Pulmonary artery endothelial cell (primary cell): ENCODE measurements around the gene OR13C4. TPM values are rescaled to one million over a fixed set of nuclear protein-coding genes. Genes with fewer than 3 reads are reported as not detected.
"Not testable (repeated sequence)": the region's sequence is repeated elsewhere in the genome, so short reads cannot be mapped to it uniquely, and the experiment has no call there.

ENCODE experiments used
- DNase-seq: peaks from one replicate; pipeline ENCODE4 v3.0.0-alpha.2; 2011; ENCODE audit warnings: low read depth, low spot score
- total RNA-seq: library from RNA; depleted of rRNA; stranded (reverse); fragments of >200 nt; gene quantifications from 2 replicates; pipeline ENCODE4 v1.2.3, GENCODE V29; 2014

Gene OR13C4
- total RNA-seq: not detected in 2 replicates

DNA sequence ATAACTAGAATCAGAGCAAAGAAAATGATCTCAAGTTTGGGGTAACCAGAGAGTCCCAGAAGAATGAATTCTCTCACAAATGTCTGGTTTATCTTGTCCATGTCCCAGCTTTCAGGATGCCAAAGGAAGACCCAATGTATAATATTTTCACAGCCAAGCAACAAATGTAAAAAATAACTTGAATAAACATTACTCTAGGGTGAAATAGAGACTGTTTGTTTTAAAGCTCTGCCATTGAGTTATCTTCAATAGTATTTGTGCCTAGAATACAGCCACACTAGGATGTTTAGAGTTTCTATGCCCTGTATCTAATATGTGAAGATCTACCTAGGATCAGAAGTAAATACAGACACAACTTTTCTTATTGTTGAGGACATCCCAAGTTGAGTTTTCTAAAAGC, at the start of gene OR13C4:
TSS of gene OR13C4 (minus strand) at position 101 of the 400 bp plus-strand sequence. CDS start at position 101, 0 bp downstream.
- DNase-seq: no peak

DNA sequence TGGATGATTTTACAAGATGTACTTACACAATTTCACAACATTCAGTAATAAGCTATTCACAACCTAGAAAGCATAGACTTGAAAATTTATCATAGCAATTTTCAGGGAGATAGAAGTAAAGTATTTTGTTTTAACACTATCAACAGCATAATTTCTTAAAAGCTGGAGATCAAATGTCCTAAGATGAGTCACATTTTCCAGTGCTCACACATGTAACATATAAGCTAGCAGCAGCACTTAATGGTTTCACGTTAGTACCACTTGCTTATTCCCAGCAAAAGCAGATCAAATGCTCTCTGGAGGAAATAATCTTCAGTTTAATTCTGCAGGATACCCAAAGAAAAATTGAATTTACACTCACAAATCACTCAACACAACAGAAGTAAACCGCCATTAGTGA, 48.4 kb upstream of the OR13C4 start:
- DNase-seq: no peak

DNA sequence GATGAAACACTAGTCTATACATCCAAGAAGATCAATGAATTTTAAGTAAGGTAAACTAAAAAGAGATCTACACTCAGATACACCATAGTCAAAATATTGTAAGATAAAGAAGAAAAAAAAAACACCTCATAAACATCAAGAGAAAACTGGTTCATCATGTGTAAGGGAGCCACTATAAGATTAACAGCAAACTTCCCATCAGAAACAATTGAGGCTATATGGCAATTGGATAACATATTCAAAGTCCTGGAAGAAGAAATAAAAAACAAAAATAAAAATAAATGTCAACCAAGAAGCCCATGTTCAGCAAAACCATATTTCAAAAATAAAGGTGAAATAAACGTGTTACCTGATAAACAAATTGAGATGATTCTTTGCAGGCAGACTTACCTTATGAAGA, 45.6 kb upstream of the OR13C4 start:
- DNase-seq: no peak

DNA sequence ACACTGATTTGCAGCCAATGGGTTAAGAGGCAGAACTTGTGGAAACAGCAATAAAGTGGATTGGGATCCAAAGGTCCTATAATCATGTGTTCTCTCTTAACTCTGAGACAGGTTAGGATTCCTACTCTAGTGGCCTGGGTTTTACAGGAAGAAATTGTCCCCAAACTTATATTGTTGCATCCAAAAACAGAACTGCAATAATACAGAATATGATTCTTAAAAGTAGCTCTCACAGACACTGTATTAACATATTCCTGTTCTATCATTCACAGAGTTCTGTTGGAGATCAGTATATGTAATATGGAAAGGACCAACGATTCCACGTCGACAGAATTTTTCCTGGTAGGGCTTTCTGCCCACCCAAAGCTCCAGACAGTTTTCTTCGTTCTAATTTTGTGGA, 41.9 kb upstream of the OR13C4 start, which contains the start of gene OR13C8:
TSS of gene OR13C8 (plus strand) at position 301 of the 400 bp plus-strand sequence. CDS start at position 301, 0 bp downstream.
- DNase-seq: no peak

DNA sequence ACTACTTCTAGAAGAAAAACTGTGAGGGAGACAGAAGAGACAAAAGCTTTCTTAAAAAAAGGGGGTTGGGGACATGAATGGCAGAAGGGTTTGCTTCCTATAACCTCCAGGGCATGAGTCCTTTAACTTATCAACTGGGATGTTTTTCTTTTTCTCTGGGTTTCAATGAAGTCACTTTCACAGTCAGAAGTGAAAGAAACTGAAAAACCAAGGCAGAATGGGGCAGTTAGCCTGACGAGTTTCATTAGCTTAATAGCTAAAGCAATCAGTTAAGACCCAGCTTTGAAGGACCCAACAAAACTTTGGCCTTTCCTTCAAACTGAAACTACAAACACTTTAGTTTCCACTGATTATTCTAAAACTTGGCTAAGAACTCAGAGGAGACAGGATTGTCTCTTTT, 37.3 kb upstream of the OR13C4 start:
- no peak for DNase-seq

DNA sequence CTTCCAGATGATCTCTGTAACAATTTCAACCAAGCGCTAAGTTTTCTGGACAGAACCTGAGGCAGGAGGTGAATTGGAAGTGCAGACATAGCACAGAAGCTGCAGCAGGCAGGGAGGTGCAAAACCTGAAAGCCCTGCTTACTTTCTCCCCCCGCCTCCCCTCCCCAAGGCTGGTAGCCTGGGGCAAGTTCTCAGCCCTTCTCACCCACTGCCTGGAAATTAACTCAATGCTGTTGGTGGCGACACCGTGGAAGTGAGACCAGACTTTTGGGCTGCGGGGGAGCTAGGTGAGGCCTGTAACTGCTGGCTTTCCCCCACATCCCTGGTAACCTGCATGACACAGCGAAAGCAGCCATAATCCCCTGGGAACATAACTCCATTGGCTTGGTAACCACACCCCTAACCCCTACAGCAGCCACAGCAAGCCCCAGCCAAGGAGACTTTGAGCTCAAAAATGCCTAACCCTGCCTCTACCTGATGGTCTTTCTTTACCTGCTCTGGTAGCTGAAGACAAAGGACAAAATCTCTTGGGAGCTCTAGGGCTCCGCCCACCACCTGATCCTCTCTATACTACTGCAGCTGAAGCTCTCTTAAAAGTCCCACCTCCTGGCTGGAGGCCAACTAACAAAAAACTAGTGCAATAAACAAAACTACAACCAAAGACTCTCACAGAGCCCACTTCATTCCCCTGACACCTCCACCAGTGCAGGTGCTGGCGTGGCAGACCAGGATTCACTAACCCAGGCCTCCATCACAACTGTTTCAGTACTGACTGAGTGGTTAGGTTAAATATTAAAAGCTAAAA, 30.0 kb upstream of the OR13C4 start:
- no peak for DNase-seq

DNA sequence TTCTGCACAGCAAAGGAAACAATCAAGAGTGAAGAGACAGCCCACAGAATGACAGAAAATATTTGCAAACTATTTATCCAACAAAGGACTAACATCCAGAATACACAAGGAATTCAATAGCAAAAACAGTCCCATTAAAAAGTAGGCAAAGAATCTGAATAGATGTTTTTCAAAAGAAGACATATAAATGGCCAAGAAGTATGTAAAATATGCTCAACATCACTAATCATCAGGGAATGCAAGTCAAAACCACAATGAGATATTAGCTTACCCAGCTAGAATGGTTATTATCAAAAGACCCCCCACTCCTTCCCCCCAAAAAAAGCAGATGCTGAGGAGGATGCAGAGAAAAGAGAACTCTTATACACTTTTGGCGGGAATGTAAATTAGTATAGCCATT, 28.5 kb upstream of the OR13C4 start:
- DNase-seq: no peak

DNA sequence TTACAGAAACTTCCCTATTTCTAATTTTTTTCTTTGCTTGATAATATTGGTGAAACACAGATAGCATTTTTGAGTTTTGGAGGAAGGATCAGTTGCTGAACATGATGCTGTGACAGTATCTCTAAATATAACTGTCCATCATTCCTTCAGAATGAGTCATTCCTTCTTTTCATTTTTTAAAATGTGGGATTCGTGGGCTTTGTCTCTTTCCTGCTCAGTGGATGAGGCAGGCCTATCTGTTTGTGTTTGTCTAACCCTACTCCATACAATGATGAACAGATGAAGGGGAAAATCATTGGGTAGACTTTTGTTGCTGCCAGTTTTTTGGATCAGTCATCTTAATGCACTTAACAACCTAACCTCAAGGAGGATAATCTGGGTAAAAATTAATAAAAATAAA, 26.3 kb upstream of the OR13C4 start:
- no peak for DNase-seq

DNA sequence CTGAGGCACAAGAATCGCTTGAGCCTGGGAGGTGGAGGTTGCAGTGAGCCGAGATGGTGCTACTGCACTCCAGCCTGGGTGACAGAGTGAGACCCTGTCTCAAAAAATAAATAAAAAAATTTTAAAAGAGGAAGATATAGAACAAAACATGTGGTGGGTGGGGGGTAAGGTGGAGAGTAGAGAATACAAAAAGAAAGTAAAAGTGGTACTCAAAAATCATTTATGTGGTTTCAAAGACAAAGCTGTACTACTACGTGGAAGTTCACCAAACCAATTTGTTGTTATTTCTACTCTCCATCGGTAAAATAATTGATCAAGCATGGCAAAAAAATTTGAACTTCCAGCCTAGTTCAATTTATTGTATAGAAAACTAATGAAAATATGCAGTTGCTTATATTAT, 17.6 kb upstream of the OR13C4 start:
- DNase-seq: no peak

DNA sequence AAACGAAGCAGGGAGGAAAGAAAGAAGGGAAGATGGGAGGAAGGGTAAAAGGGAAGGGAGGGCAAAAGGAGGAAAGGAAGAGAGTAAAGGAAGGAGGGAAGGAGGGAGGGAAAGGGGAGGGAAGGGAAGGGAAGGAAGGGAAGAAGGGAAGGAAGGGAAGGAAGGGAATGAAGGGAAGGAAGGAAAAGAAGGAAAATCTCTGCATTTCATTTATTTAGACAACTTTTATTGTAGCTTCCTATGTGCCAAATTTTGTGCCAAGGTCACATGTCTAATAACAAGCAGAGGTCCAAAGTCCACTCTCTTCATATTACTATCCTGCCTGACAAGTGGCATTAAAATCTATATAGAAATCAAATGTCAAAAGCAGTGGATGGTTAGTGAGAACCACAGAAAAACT, 12.3 kb upstream of the OR13C4 start:
- DNase-seq: no peak

DNA sequence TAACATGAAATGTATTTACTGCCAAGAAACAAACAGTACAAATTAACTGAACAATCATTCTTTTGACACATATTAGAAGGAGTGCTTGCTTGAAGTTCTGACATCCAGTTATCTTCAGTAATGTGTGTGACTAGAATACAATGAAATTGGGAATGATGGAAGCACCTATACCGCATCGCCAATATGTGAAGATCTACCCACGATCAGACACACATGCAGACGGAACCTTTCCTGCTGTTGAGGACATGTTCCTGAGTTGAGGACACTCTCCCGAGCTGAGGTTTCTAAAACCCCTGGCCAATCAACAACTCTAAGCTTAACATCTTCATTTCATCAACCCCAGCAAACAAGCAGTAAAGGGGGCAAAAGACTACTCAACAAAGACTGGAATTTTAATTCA, 9.7 kb upstream of the OR13C4 start, which contains the start of gene OR13C3:
TSS of gene OR13C3 (minus strand) at position 101 of the 400 bp plus-strand sequence. CDS start 133 bp downstream, outside the sequence.
- DNase-seq: no peak

DNA sequence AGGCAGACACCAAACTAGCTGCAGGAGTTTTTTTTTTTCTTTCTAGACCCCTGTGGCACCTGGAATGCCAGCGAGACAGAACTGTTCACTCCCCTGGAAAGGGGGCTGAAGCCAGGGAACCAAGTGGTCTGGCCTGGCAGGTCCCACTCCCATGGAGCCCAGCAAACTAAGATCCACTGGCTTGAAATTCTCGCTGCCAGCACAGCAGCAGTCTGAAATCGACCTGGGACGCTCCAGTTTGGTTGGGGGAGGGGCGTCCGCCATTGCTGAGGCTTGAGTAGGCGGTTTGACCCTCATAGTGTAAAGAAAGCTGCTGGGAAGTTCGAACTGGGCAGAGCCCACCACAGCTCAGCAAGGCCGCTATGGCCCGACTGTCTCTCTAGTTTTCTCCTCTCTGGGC, 6.8 kb downstream of the OR13C4 start:
- not testable (repeated sequence) for DNase-seq

DNA sequence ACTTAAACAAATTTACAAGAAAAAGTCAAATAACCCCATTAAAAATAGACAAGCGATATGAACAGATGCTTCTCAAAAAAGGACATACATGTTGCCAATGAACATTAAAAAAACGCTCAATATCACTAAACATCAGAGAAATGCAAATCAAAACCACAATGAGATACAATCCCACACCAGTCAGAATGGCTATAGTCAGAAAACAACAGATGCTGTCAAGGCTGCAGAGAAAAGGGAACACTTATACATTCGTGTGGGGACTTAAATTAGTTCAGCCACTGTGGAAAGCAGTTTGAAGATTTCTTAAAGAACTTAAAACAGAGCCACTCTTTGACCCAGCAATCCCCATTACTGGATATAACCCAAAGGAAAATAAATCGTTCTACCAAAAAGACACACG, 12.1 kb downstream of the OR13C4 start:
- DNase-seq: no peak

DNA sequence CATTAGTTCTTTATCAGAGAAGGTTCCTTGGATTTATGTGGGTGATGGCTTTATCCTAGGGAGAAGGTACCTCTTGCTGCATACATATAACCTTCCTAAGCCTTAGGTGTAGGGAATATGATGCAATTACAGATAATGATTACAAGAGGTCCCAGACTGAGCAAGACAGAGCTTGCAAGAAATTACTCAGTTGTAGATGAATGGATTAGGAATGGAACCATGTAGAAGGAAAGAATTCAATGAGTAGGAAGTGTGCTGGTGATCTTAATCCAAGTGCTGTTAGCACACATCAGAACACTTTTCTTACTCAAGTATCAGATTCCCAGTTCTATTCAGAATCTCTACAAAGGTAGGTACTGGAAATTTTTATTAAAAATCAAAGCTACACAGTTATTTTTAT, 20.4 kb downstream of the OR13C4 start:
- DNase-seq: no peak

DNA sequence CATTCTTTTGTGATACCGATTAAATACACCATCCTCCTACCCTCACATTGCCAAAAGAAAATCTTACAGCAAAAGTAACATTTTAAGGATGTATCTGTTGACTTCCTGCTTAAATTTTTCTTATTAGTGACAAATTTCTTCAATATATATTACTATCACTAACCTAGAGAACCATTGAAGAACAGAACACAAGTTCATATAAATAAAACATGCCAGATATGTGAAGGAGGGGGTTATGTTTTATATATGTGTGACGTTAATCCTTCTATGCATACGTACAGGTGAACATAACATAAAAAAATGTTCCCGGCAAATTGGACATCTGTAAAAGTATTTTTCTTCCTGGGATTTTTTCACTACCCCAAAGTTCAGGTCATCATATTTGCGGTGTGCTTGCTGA, 23.0 kb downstream of the OR13C4 start, which contains the start of gene OR13F1:
TSS of gene OR13F1 (plus strand) at position 301 of the 400 bp plus-strand sequence. CDS start at position 301, 0 bp downstream.
- no peak for DNase-seq

DNA sequence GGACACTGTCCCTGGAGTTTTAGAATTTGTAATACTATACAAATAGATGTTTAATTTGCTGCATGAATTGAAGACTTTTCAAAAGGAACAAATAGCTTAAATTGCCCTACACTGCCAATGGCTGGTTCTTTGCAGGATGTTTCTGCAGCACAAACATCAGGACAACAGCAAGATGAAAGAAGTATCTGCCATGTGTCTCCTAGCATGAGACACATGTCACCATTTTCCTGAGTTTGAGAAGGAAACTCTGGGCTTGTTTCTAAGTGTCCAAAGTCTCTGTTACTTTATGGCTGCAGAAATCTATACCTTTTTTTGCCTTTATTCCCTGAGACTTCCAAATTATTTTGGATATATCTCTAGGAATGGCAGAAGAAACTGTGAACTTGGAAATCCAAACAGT, 23.6 kb downstream of the OR13C4 start:
- DNase-seq: no peak

DNA sequence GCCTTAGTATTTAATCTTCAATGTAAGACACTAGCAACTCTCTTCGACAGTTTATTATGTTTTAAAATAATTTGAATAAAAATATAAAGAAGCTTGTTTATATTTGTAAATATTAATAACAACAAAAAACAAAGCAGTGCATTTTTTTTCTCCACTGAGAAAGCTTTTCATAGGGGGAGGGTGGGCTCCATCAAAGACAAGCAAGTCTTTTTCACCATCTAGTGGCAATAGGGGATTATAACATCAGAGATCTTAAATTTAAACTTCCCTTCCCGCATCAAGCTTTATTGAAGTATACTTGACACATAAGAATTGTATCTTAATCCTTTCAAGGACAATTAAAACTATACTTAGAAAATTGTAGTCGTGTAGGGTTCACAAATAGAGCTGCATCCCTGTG, 32.2 kb downstream of the OR13C4 start:
- DNase-seq: no peak

DNA sequence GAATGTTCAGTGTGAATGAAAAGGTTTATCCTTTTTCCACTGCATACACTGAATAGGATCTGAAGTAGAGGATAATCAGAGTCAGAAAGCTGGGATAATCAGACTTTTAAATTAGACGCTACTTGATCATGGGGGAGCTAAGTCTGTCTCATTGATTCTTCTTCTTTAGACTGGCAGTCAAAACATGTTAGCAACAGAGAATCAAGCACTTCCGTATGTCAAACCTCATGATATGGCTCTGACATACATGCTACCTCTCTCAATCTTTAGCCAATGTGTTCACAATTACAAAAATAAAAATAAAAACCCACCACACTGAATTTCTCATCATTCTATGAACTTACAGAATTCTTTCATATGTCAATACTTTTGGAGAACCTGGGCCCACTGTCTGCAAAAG, 42.0 kb downstream of the OR13C4 start:
- no peak for DNase-seq

DNA sequence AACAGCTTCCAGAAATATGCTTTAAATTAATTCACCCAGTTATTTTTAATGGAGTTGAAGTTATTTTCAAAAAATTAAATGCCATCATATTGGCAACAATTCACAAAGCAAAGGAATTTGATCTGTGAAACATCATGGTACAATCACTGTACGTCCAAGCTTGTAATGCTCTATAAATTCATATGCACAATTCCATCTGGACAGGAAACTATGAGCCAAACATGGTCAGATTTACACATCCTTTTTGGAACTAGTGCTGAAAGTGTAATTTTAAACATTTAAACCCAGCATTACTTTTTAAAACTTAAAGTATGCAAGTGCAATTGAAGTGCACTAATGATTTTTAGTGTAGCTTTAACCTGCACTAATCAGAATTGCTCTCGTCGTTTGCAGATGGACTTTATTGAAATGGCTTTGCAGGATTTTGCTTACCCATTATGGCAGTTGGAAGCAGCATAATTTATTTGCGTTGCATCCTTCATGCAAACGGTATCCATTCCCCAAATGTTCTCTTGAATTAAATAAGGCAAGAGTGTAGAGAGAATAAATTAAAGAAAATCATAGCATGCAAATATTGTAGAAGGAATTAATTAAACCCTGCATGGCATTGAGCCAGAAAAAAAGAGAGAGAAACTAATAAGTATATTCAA, 44.0 kb downstream of the OR13C4 start:
- DNase-seq: no peak
